GM19351 (cell line): ENCODE results near the gene DNAH11.
"Not testable (repeated sequence)": the region's sequence is repeated elsewhere in the genome, so short reads cannot be mapped to it uniquely, and the experiment has no call there.

ENCODE experiments used
- ATAC-seq: cut with Tn5 transposase; IDR thresholded peaks from one replicate; pipeline ENCODE4 v1.9.1; 2021; ENCODE audit warnings: mild to moderate bottlenecking, moderate library complexity; ENCODE audit not compliant: unreplicated experiment

The DNAH11 gene

GRCh38 chr7:21869785-21870402 lies 327.1 kb downstream of the DNAH11 start:
- ATAC-seq: no peak

- ATAC-seq: no peak
Observed at GRCh38 chr7:21883069-21883468, 340.2 kb downstream of the DNAH11 start.

GRCh38 chr7:21883501-21883900 lies 340.7 kb downstream of the DNAH11 start:
- not testable (repeated sequence) for ATAC-seq

- ATAC-seq: no peak
Observed at GRCh38 chr7:21884496-21884895, 341.7 kb downstream of the DNAH11 start.

GRCh38 chr7:21886396-21886795 lies 343.6 kb downstream of the DNAH11 start:
- ATAC-seq: no peak

- no peak for ATAC-seq
Observed at GRCh38 chr7:21887353-21887752, 344.5 kb downstream of the DNAH11 start.

GRCh38 chr7:21887779-21888178 lies 344.9 kb downstream of the DNAH11 start:
- no peak for ATAC-seq

GRCh38 chr7:21891291-21891690 lies 348.5 kb downstream of the DNAH11 start:
- ATAC-seq: no peak

- no peak for ATAC-seq
Observed at GRCh38 chr7:21893401-21893800, 350.6 kb downstream of the DNAH11 start.

- ATAC-seq: peak; percentile 96
Observed at GRCh38 chr7:21898265-21898930, 355.6 kb downstream of the DNAH11 start.

GRCh38 chr7:21902240-21902639 lies 359.4 kb downstream of the DNAH11 start:
- no peak for ATAC-seq

- no peak for ATAC-seq
Observed at GRCh38 chr7:21903020-21903786, 360.4 kb downstream of the DNAH11 start.

GRCh38 chr7:21908746-21909145 lies 365.9 kb downstream of the DNAH11 start:
- ATAC-seq: no peak

GRCh38 chr7:21910253-21910652 lies 367.4 kb downstream of the DNAH11 start:
- no peak for ATAC-seq

- no peak for ATAC-seq
Observed at GRCh38 chr7:21911341-21911875, 368.6 kb downstream of the DNAH11 start.

- no peak for ATAC-seq
Observed at GRCh38 chr7:21912305-21912704, 369.5 kb downstream of the DNAH11 start.

- ATAC-seq: no peak
Observed at GRCh38 chr7:21912931-21913780, 370.3 kb downstream of the DNAH11 start.

- ATAC-seq: no peak
Observed at GRCh38 chr7:21914671-21915070, 371.8 kb downstream of the DNAH11 start.

- ATAC-seq: no peak
Observed at GRCh38 chr7:21915140-21915539, 372.3 kb downstream of the DNAH11 start.

- no peak for ATAC-seq
Observed at GRCh38 chr7:21916176-21916575, 373.3 kb downstream of the DNAH11 start.

GRCh38 chr7:21916629-21917028 lies 373.8 kb downstream of the DNAH11 start:
- no peak for ATAC-seq
